ENCODE data around the gene PROX1. TPM values are rescaled to one million over a fixed set of nuclear protein-coding genes. Genes with fewer than 3 reads are reported as not detected.

Gene PROX1
- total RNA-seq, result 6.7 and 8.5 TPM in 2 replicates
- polyA plus RNA-seq (2012), result 1.0 TPM

- peak; percentile 95 for DNase-seq (ENCODE audit: low read depth)
Measured at GRCh38 chr1:213987927-213988506, at the start of gene PROX1. Gene PROX1, plus strand, starts transcription at chr1:213987973. Its CDS starts 8,563 bp downstream, at chr1:213996536.

- DNase-seq (ENCODE audit: low read depth), result no peak
Measured at GRCh38 chr1:213938776-213939175, 49.0 kb upstream of the PROX1 start.

- no peak for DNase-seq (ENCODE audit: low read depth)
Measured at GRCh38 chr1:213939888-213940287, 47.9 kb upstream of the PROX1 start.

- no peak for DNase-seq (ENCODE audit: low read depth)
Measured at GRCh38 chr1:213940947-213941346, 46.8 kb upstream of the PROX1 start.

- no peak for DNase-seq (ENCODE audit: low read depth)
Measured at GRCh38 chr1:213942061-213942460, 45.7 kb upstream of the PROX1 start.

- no peak for DNase-seq (ENCODE audit: low read depth)
Measured at GRCh38 chr1:213947200-213947801, 40.5 kb upstream of the PROX1 start.

GRCh38 chr1:213951876-213952275, 35.9 kb upstream of the PROX1 start:
- DNase-seq (ENCODE audit: low read depth), result no peak

GRCh38 chr1:213953806-213954205, 34.0 kb upstream of the PROX1 start:
- DNase-seq (ENCODE audit: low read depth), result no peak

GRCh38 chr1:213956295-213956770, 31.4 kb upstream of the PROX1 start:
- DNase-seq (ENCODE audit: low read depth), result no peak

GRCh38 chr1:213958346-213958745, 29.4 kb upstream of the PROX1 start:
- no peak for DNase-seq (ENCODE audit: low read depth)

GRCh38 chr1:213960963-213961362, 26.8 kb upstream of the PROX1 start:
- no peak for DNase-seq (ENCODE audit: low read depth)

GRCh38 chr1:213962508-213962907, 25.3 kb upstream of the PROX1 start:
- DNase-seq (ENCODE audit: low read depth), result no peak

GRCh38 chr1:213966122-213966521, 21.7 kb upstream of the PROX1 start:
- no peak for DNase-seq (ENCODE audit: low read depth)

GRCh38 chr1:213968146-213968825, 19.5 kb upstream of the PROX1 start:
- no peak for DNase-seq (ENCODE audit: low read depth)

- DNase-seq (ENCODE audit: low read depth), result peak; percentile 11
Measured at GRCh38 chr1:213969958-213970555, 17.7 kb upstream of the PROX1 start.

- DNase-seq (ENCODE audit: low read depth), result no peak
Measured at GRCh38 chr1:213972141-213972540, 15.6 kb upstream of the PROX1 start.

- peak; percentile 49 for DNase-seq (ENCODE audit: low read depth)
Measured at GRCh38 chr1:213973129-213973528, 14.6 kb upstream of the PROX1 start.

- DNase-seq (ENCODE audit: low read depth), result no peak
Measured at GRCh38 chr1:213976665-213977485, 10.9 kb upstream of the PROX1 start.

GRCh38 chr1:213977486-213977842, 10.3 kb upstream of the PROX1 start:
- DNase-seq (ENCODE audit: low read depth), result no peak

GRCh38 chr1:213977909-213978308, 9.9 kb upstream of the PROX1 start:
- no peak for DNase-seq (ENCODE audit: low read depth)

All from myocyte (in vitro differentiated cells).